ENCODE measurements around the gene EPHA6.
"Not testable (repeated sequence)": the region's sequence is repeated elsewhere in the genome, so short reads cannot be mapped to it uniquely, and the experiment has no call there.

Gene EPHA6

GRCh38 chr3:97265237-97266005, 451.0 kb downstream of the EPHA6 start:
- no peaks in the 10 kb centered on the region for H3K79me2 ChIP-seq (ENCODE audit: insufficient read depth, low read length)
- no peak; the same call in 2 of the 3 replicates for ATAC-seq (ENCODE audit: insufficient read depth, low read depth)
- H2AFZ ChIP-seq (ENCODE audit: low read depth, low read length): no peak overlapping the region
- no peak for TF ChIP-seq CTCF (IDR thresholded peaks at IDR 0.05; ENCODE audit: borderline replicate concordance, extremely low read depth, low read length, poor library complexity, severe bottlenecking)
- no peak for TF ChIP-seq EZH2 (IDR thresholded peaks at IDR 0.05; ENCODE audit: borderline replicate concordance, low read depth, low read length, severe bottlenecking)
- H3K4me1 ChIP-seq (ENCODE audit: insufficient read depth, low read length): no peaks in the 10 kb centered on the region
- H3K36me3 ChIP-seq (ENCODE audit: insufficient read depth, low read length): no peaks in the 10 kb centered on the region
- no peak for DNase-seq
- no peak overlapping the region for H3K4me2 ChIP-seq (ENCODE audit: insufficient read depth, low read length)
- H4K20me1 ChIP-seq (ENCODE audit: insufficient read depth, low read length): no peaks in the 10 kb centered on the region
- no peak overlapping the region for H3K27ac ChIP-seq (ENCODE audit: low read length)
- no peak overlapping the region for H3K4me3 ChIP-seq (ENCODE audit: low read depth in 1 of 2, low read length in 2 of 2)
- no peaks in the 10 kb centered on the region for H3K27me3 ChIP-seq (ENCODE audit: insufficient read depth, low read length, poor library complexity)
- no peak overlapping the region for H3K9ac ChIP-seq (ENCODE audit: low read depth, low read length)
- H3K9me3 ChIP-seq (ENCODE audit: insufficient read depth, low read length, severe bottlenecking): no peaks in the 10 kb centered on the region

GRCh38 chr3:97269202-97269601, 454.8 kb downstream of the EPHA6 start:
- H3K4me3 ChIP-seq (ENCODE audit: low read depth in 1 of 2, low read length in 2 of 2): no peak overlapping the region
- no peak for ATAC-seq (ENCODE audit: insufficient read depth, low read depth)
- no peak for DNase-seq
- H3K27me3 ChIP-seq (ENCODE audit: insufficient read depth, low read length, poor library complexity): no peaks in the 10 kb centered on the region
- no peaks in the 10 kb centered on the region for H3K9me3 ChIP-seq (ENCODE audit: insufficient read depth, low read length, severe bottlenecking)
- H3K27ac ChIP-seq (ENCODE audit: low read length): no peak overlapping the region
- TF ChIP-seq EZH2 (IDR thresholded peaks at IDR 0.05; ENCODE audit: borderline replicate concordance, low read depth, low read length, severe bottlenecking) (no peak), CTCF (IDR thresholded peaks at IDR 0.05; ENCODE audit: borderline replicate concordance, extremely low read depth, low read length, poor library complexity, severe bottlenecking) (no peak)
- H3K9ac ChIP-seq (ENCODE audit: low read depth, low read length): no peak overlapping the region
- no peak overlapping the region for H3K4me2 ChIP-seq (ENCODE audit: insufficient read depth, low read length)
- no peaks in the 10 kb centered on the region for H4K20me1 ChIP-seq (ENCODE audit: insufficient read depth, low read length)
- H3K4me1 ChIP-seq (ENCODE audit: insufficient read depth, low read length): no peaks in the 10 kb centered on the region
- H3K79me2 ChIP-seq (ENCODE audit: insufficient read depth, low read length): no peaks in the 10 kb centered on the region
- no peaks in the 10 kb centered on the region for H3K36me3 ChIP-seq (ENCODE audit: insufficient read depth, low read length)
- H2AFZ ChIP-seq (ENCODE audit: low read depth, low read length): no peak overlapping the region

- H3K9me3 ChIP-seq (ENCODE audit: insufficient read depth, low read length, severe bottlenecking); H3K36me3 ChIP-seq (ENCODE audit: insufficient read depth, low read length); H4K20me1 ChIP-seq (ENCODE audit: insufficient read depth, low read length); H3K9ac ChIP-seq (ENCODE audit: low read depth, low read length); DNase-seq; ATAC-seq (ENCODE audit: insufficient read depth, low read depth); H3K4me1 ChIP-seq (ENCODE audit: insufficient read depth, low read length); H2AFZ ChIP-seq (ENCODE audit: low read depth, low read length); H3K27ac ChIP-seq (ENCODE audit: low read length); H3K4me3 ChIP-seq (ENCODE audit: low read depth in 1 of 2, low read length in 2 of 2); H3K79me2 ChIP-seq (ENCODE audit: insufficient read depth, low read length); H3K27me3 ChIP-seq (ENCODE audit: insufficient read depth, low read length, poor library complexity); H3K4me2 ChIP-seq (ENCODE audit: insufficient read depth, low read length): not testable (repeated sequence)
Measured at GRCh38 chr3:97276879-97277550, 462.6 kb downstream of the EPHA6 start.

GRCh38 chr3:97277708-97278107, 463.3 kb downstream of the EPHA6 start:
- Histone ChIP-seq H3K36me3 (ENCODE audit: insufficient read depth, low read length) (no peaks in the 10 kb centered on the region), H3K27me3 (ENCODE audit: insufficient read depth, low read length, poor library complexity) (no peaks in the 10 kb centered on the region), H3K4me3 (ENCODE audit: low read depth in 1 of 2, low read length in 2 of 2) (no peak overlapping the region), H3K4me2 (ENCODE audit: insufficient read depth, low read length) (no peak overlapping the region), H3K27ac (ENCODE audit: low read length) (no peak overlapping the region), H4K20me1 (ENCODE audit: insufficient read depth, low read length) (no peaks in the 10 kb centered on the region), H3K4me1 (ENCODE audit: insufficient read depth, low read length) (no peaks in the 10 kb centered on the region), H3K9ac (ENCODE audit: low read depth, low read length) (no peak overlapping the region), H3K9me3 (ENCODE audit: insufficient read depth, low read length, severe bottlenecking) (no peaks in the 10 kb centered on the region), H3K79me2 (ENCODE audit: insufficient read depth, low read length) (no peaks in the 10 kb centered on the region), H2AFZ (ENCODE audit: low read depth, low read length) (no peak overlapping the region)
- ATAC-seq (ENCODE audit: insufficient read depth, low read depth): no peak
- TF ChIP-seq CTCF (IDR thresholded peaks at IDR 0.05; ENCODE audit: borderline replicate concordance, extremely low read depth, low read length, poor library complexity, severe bottlenecking) (no peak), EZH2 (IDR thresholded peaks at IDR 0.05; ENCODE audit: borderline replicate concordance, low read depth, low read length, severe bottlenecking) (no peak)
- DNase-seq: no peak

Data from DND-41 (cell line).